H9 (cell line): ENCODE results near the gene GBE1. TPM values are rescaled to one million over a fixed set of nuclear protein-coding genes. Genes with fewer than 3 reads are reported as not detected.

Source experiments
- DNase-seq: peaks from one replicate; pipeline ENCODE4 v3.0.0-alpha.2; 2017
- H2AFZ ChIP-seq: one replicate; pipeline ENCODE4 v1.6.1; 2013; ENCODE audit warnings: mild to moderate bottlenecking, low read length, control low read depth, moderate library complexity
- H2AK5ac ChIP-seq: 2 replicates; pipeline ENCODE4 v1.6.1; 2013; ENCODE audit warnings: low read length, control low read depth, mixed read lengths; ENCODE audit not compliant: insufficient read length
- H2BK120ac ChIP-seq: one replicate; pipeline ENCODE4 v1.6.1; 2013; ENCODE audit warnings: low read depth, mild to moderate bottlenecking, low read length, control low read depth, inconsistent platforms; ENCODE audit not compliant: poor library complexity, severe bottlenecking
- H2BK12ac ChIP-seq: 2 replicates; pipeline ENCODE4 v1.6.1; 2013; ENCODE audit warnings: low read length, control low read depth, mixed read lengths, low read depth; ENCODE audit not compliant: insufficient read length
- H2BK15ac ChIP-seq: 2 replicates; pipeline ENCODE4 v1.6.1; 2013; ENCODE audit warnings: low read depth, low read length, control low read depth
- H2BK20ac ChIP-seq: one replicate; pipeline ENCODE4 v1.6.1; 2013; ENCODE audit warnings: low read depth, mild to moderate bottlenecking, low read length, control low read depth, inconsistent platforms; ENCODE audit not compliant: poor library complexity, severe bottlenecking
- H2BK5ac ChIP-seq: 2 replicates; pipeline ENCODE4 v1.6.1; 2013; ENCODE audit warnings: low read length, control low read depth, mixed read lengths; ENCODE audit not compliant: insufficient read length
- H3K14ac ChIP-seq: 2 replicates; pipeline ENCODE4 v1.6.1; 2013; ENCODE audit warnings: low read length, control low read depth; ENCODE audit not compliant: insufficient read depth
- H3K18ac ChIP-seq: 2 replicates; pipeline ENCODE4 v1.6.1; 2013; ENCODE audit warnings: low read depth, mild to moderate bottlenecking, mixed read lengths, low read length, control low read depth; ENCODE audit not compliant: insufficient read length
- H3K23ac ChIP-seq: 2 replicates; pipeline ENCODE4 v1.6.1; 2013; ENCODE audit warnings: low read length, control low read depth, mixed read lengths, low read depth; ENCODE audit not compliant: insufficient read length
- H3K23me2 ChIP-seq: 2 replicates; pipeline ENCODE4 v1.6.1; 2013; ENCODE audit warnings: low read depth, mild to moderate bottlenecking, mixed read lengths, low read length, control low read depth; ENCODE audit not compliant: insufficient read length, poor library complexity, severe bottlenecking
- H3K27ac ChIP-seq: 2 replicates; pipeline ENCODE4 v1.5.1; 2013; ENCODE audit warnings: low read length, control low read depth, mixed read lengths, low read depth; ENCODE audit not compliant: insufficient read length
- H3K27me3 ChIP-seq: 2 replicates; pipeline ENCODE4 v1.6.1; 2013; ENCODE audit warnings: low read length, control low read depth, inconsistent platforms; ENCODE audit not compliant: insufficient read depth
- H3K4ac ChIP-seq: 2 replicates; pipeline ENCODE4 v1.6.1; 2013; ENCODE audit warnings: low read depth, mild to moderate bottlenecking, control low read depth, inconsistent platforms, low read length, moderate library complexity
- H3K4me1 ChIP-seq: 2 replicates; pipeline ENCODE4 v1.6.1; 2013; ENCODE audit warnings: low read length, control low read depth, inconsistent platforms; ENCODE audit not compliant: insufficient read depth
- H3K4me2 ChIP-seq: 2 replicates; pipeline ENCODE4 v1.6.1; 2013; ENCODE audit warnings: low read length, control low read depth, mixed read lengths; ENCODE audit not compliant: insufficient read length, insufficient read depth
- H3K56ac ChIP-seq: 2 replicates; pipeline ENCODE4 v1.6.1; 2013; ENCODE audit warnings: low read depth, mild to moderate bottlenecking, mixed read lengths, low read length, control low read depth; ENCODE audit not compliant: insufficient read length
- H3K79me1 ChIP-seq: 2 replicates; pipeline ENCODE4 v1.6.1; 2013; ENCODE audit warnings: low read depth, mild to moderate bottlenecking, moderate library complexity, low read length, control low read depth, inconsistent platforms; ENCODE audit not compliant: insufficient read depth, poor library complexity, severe bottlenecking
- H3K79me2 ChIP-seq: 2 replicates; pipeline ENCODE4 v1.6.1; 2013; ENCODE audit warnings: low read length, control low read depth, inconsistent platforms; ENCODE audit not compliant: insufficient read depth
- H3K9ac ChIP-seq: 2 replicates; pipeline ENCODE4 v1.6.1; 2013; ENCODE audit warnings: low read length, control low read depth, mixed read lengths; ENCODE audit not compliant: insufficient read length; ENCODE audit errors: extremely low read depth
- H3K9me3 ChIP-seq: one replicate; pipeline ENCODE4 v1.6.1; 2013; ENCODE audit warnings: low read depth, low read length, inconsistent platforms; ENCODE audit not compliant: control insufficient read depth
- H3T11ph ChIP-seq: one replicate; pipeline ENCODE4 v1.6.1; 2013; ENCODE audit warnings: mild to moderate bottlenecking, low read length, control low read depth, inconsistent platforms
- H4K20me1 ChIP-seq: one replicate; pipeline ENCODE4 v1.6.1; 2013; ENCODE audit not compliant: control insufficient read depth, insufficient read length, insufficient read depth
- H4K5ac ChIP-seq: 2 replicates; pipeline ENCODE4 v1.6.1; 2013; ENCODE audit warnings: low read depth, mild to moderate bottlenecking, mixed read lengths, low read length, control low read depth; ENCODE audit not compliant: insufficient read length
- H4K8ac ChIP-seq: replicated peaks from 2 replicates; pipeline ENCODE4 v1.6.1; 2013; ENCODE audit warnings: low read length, control low read depth, mixed read lengths, low read depth; ENCODE audit not compliant: insufficient read length
- H4K91ac ChIP-seq: 2 replicates; pipeline ENCODE4 v1.6.1; 2013; ENCODE audit warnings: low read depth, mild to moderate bottlenecking, moderate library complexity, mixed read lengths, low read length, control low read depth; ENCODE audit not compliant: insufficient read length
- H3K27ac Mint-ChIP-seq, 3 experiments: 2 replicates in 2 of 3; 3 replicates in 1 of 3; pipeline ENCODE4 v1.8.0; 2020 to 2021; ENCODE audit warnings: mixed read lengths in 3 of 3, mild to moderate bottlenecking in 1 of 3, moderate library complexity in 1 of 3
- H3K27me3 Mint-ChIP-seq: 2 replicates; pipeline ENCODE4 v1.8.0; 2021; ENCODE audit warnings: low read depth, mild to moderate bottlenecking, moderate library complexity, mixed read lengths
- H3K36me3 Mint-ChIP-seq, 3 experiments: 2 replicates in 2 of 3; 3 replicates in 1 of 3; pipeline ENCODE4 v1.8.0; 2020 to 2021; ENCODE audit warnings: low read depth in 3 of 3, mixed read lengths in 3 of 3; ENCODE audit not compliant: insufficient read depth in 1 of 3
- H3K4me1 Mint-ChIP-seq, 2 experiments: 2 replicates each; pipeline ENCODE4 v1.8.0; 2020; ENCODE audit warnings: mixed read lengths in 2 of 2
- H3K4me3 Mint-ChIP-seq, 2 experiments: 2 replicates in 1 of 2; 3 replicates in 1 of 2; pipeline ENCODE4 v1.8.0; 2020 to 2021; ENCODE audit warnings: mild to moderate bottlenecking in 2 of 2, mixed read lengths in 2 of 2, moderate library complexity in 1 of 2
- H3K9me3 Mint-ChIP-seq, 2 experiments: 2 replicates in 1 of 2; 3 replicates in 1 of 2; pipeline ENCODE4 v1.8.0; 2020; ENCODE audit warnings: mild to moderate bottlenecking in 2 of 2, mixed read lengths in 2 of 2, moderate library complexity in 1 of 2
- WGBS: extraction: QIAGEN DNeasy Blood & Tissue Kit; methylation state at CpG from one replicate; pipeline ENCODE4 v1.1.7; 2013; ENCODE audit warnings: missing lambda C conversion rate, low lambda C conversion rate, mixed read lengths; ENCODE audit not compliant: insufficient read length; ENCODE audit errors: extremely low coverage; 5-methylcytosine and 5-hydroxymethylcytosine counted together
- total RNA-seq: library from RNA; stranded (reverse); gene quantifications from 2 replicates; pipeline ENCODE4 v1.2.1, GENCODE V29; 2021
- TF ChIP-seq, protein P1 (sequence below): fragments of 200-600 bp; sonication (generic); conservative IDR thresholded peaks from 3 replicates; pipeline ENCODE4 v1.8.0; 2021; ENCODE audit warnings: antibody characterized with exemption, mild to moderate bottlenecking

Gene GBE1
- total RNA-seq, 1 experiment from 2014 or later: 13.8 TPM

DNA sequence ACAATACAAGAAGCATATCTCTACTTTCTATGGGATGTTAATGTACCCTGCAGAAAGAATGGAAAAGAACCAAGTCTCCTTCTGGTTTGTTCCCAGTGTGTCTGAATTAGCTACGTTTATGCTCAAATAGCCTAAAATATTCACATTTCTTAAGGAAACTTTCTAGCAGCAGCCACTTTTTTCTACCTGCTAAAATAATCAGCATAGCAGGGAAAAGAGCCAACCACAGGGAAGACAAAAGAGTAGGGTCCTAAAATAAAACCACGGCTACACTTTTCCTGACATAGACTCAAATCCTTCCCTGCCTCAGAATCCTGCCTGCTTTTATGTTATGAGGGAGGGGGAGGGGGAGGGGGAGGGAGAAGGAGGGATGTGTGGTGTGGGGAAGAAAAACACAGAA is 136.7 kb downstream of the GBE1 start:
- Histone ChIP-seq H2AFZ (no peak overlapping the region), H2AK5ac (no peak overlapping the region), H2BK120ac (no peak overlapping the region), H2BK12ac (no peak overlapping the region), H3T11ph (no peak overlapping the region), H3K23me2 (no peaks in the 10 kb centered on the region), H4K5ac (no peak overlapping the region), H3K18ac (no peak overlapping the region), H3K4ac (no peak overlapping the region), H2BK20ac (no peak overlapping the region), H4K20me1 (no peaks in the 10 kb centered on the region), H2BK5ac (no peak overlapping the region), H3K27me3 (no peaks in the 10 kb centered on the region), H4K8ac (no peak overlapping the region), H3K79me2 (no peaks in the 10 kb centered on the region), H3K9ac (no peak overlapping the region), H3K14ac (no peak overlapping the region), H2BK15ac (no peak overlapping the region), H3K27ac (no peak overlapping the region), H3K4me1 (peaks cover 8% of the 10 kb centered on the region; the same call in 1 of the 2 replicates), H3K23ac (no peak overlapping the region), H4K91ac (no peak overlapping the region), H3K56ac (no peak overlapping the region), H3K9me3 (no peaks in the 10 kb centered on the region), H3K4me2 (no peak overlapping the region), H3K79me1 (no peaks in the 10 kb centered on the region)
- Mint-ChIP-seq H3K4me3 (no peak overlapping the region), H3K36me3 (peaks cover 0 to 2% (median under 1%) of the 10 kb centered on the region in 3 experiments; a peak in 1 of 7 replicates), H3K27me3 (no peaks in the 10 kb centered on the region), H3K9me3 (no peaks in the 10 kb centered on the region; a peak in 2 of 5 replicates), H3K4me1 (peaks cover 11 to 13% of the 10 kb centered on the region in 2 experiments), H3K27ac (no peak overlapping the region)
- TF ChIP-seq, protein P1, sequence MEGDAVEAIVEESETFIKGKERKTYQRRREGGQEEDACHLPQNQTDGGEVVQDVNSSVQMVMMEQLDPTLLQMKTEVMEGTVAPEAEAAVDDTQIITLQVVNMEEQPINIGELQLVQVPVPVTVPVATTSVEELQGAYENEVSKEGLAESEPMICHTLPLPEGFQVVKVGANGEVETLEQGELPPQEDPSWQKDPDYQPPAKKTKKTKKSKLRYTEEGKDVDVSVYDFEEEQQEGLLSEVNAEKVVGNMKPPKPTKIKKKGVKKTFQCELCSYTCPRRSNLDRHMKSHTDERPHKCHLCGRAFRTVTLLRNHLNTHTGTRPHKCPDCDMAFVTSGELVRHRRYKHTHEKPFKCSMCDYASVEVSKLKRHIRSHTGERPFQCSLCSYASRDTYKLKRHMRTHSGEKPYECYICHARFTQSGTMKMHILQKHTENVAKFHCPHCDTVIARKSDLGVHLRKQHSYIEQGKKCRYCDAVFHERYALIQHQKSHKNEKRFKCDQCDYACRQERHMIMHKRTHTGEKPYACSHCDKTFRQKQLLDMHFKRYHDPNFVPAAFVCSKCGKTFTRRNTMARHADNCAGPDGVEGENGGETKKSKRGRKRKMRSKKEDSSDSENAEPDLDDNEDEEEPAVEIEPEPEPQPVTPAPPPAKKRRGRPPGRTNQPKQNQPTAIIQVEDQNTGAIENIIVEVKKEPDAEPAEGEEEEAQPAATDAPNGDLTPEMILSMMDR: no peak
- WGBS: no CpG with 5 or more reads among the region's 2 CpGs
- no peak for DNase-seq
